Karpas-422 (cell line): ENCODE results near the gene HEATR5A. TPM values are rescaled to one million over a fixed set of nuclear protein-coding genes. Genes with fewer than 3 reads are reported as not detected.
"Not testable (repeated sequence)": the region's sequence is repeated elsewhere in the genome, so short reads cannot be mapped to it uniquely, and the experiment has no call there.

Experiments used
- DNase-seq: peaks from one replicate; pipeline ENCODE4 v3.0.0-alpha.2; 2015
- H2AFZ ChIP-seq: fragments of 200-600 bp; sonication (generic); 2 replicates; pipeline ENCODE4 v1.6.1; 2014; ENCODE audit warnings: antibody characterized with exemption, low read length, mixed read lengths
- H3K27ac ChIP-seq: fragments of 200-600 bp; sonication (generic); 2 replicates; pipeline ENCODE4 v1.5.1; 2014; ENCODE audit warnings: mild to moderate bottlenecking, low read length, moderate library complexity
- H3K27me3 ChIP-seq: fragments of 200-600 bp; sonication (generic); 2 replicates; pipeline ENCODE4 v1.6.1; 2014; ENCODE audit warnings: low read length, mixed read lengths
- H3K36me3 ChIP-seq: fragments of 200-600 bp; sonication (generic); 2 replicates; pipeline ENCODE4 v1.6.1; 2014; ENCODE audit warnings: low read length, mixed read lengths; ENCODE audit not compliant: insufficient read depth
- H3K4me1 ChIP-seq: fragments of 200-600 bp; sonication (generic); 2 replicates; pipeline ENCODE4 v1.6.1; 2014; ENCODE audit warnings: mild to moderate bottlenecking, low read length, mixed read lengths
- H3K4me2 ChIP-seq: fragments of 200-600 bp; sonication (generic); 2 replicates; pipeline ENCODE4 v1.6.1; 2014; ENCODE audit warnings: low read length, low read depth, mild to moderate bottlenecking; ENCODE audit not compliant: poor library complexity, severe bottlenecking
- H3K4me3 ChIP-seq: fragments of 200-600 bp; sonication (generic); 2 replicates; pipeline ENCODE4 v1.5.1; 2014; ENCODE audit warnings: mild to moderate bottlenecking, antibody characterized with exemption, low read length, mixed read lengths
- H3K79me2 ChIP-seq: fragments of 200-600 bp; sonication (generic); 2 replicates; pipeline ENCODE4 v1.6.1; 2014; ENCODE audit warnings: mild to moderate bottlenecking, low read length, mixed read lengths
- H3K9ac ChIP-seq: fragments of 200-600 bp; sonication (generic); 2 replicates; pipeline ENCODE4 v1.6.0; 2014; ENCODE audit warnings: low read length
- H3K9me2 ChIP-seq: fragments of 200-600 bp; sonication (generic), shearing (Covaris generic); replicated peaks from 2 replicates; pipeline ENCODE4 v1.6.0; 2014; ENCODE audit warnings: mild to moderate bottlenecking, low read length, moderate library complexity; ENCODE audit not compliant: insufficient read depth
- H3K9me3 ChIP-seq: fragments of 300-700, 200-600 bp; sonication (generic); 2 replicates; pipeline ENCODE4 v1.6.1; 2014; ENCODE audit warnings: low read length, mixed read lengths
- H4K20me1 ChIP-seq: fragments of 200-600 bp; sonication (generic); 2 replicates; pipeline ENCODE4 v1.6.1; 2014; ENCODE audit warnings: mild to moderate bottlenecking, antibody characterized with exemption, low read length, low read depth; ENCODE audit not compliant: insufficient read depth
- total RNA-seq: library from RNA; depleted of rRNA; stranded (reverse); fragments of >200 nt; shearing (Covaris generic); gene quantifications from 2 replicates; pipeline ENCODE4 v1.2.3, GENCODE V29; 2014; ENCODE audit warnings: low replicate concordance

The HEATR5A gene
- total RNA-seq, 1 experiment from 2014 or later, result 47.4 TPM

GRCh38 chr14:31323419-31323818, 96.9 kb downstream of the HEATR5A start:
- Histone ChIP-seq H2AFZ (no peak overlapping the region), H3K27ac (no peak overlapping the region), H3K9me3 (no peaks in the 10 kb centered on the region), H3K27me3 (no peaks in the 10 kb centered on the region), H3K4me1 (no peaks in the 10 kb centered on the region), H4K20me1 (no peaks in the 10 kb centered on the region), H3K79me2 (no peaks in the 10 kb centered on the region), H3K4me2 (no peak overlapping the region), H3K4me3 (no peak overlapping the region), H3K36me3 (no peaks in the 10 kb centered on the region), H3K9ac (no peak overlapping the region), H3K9me2 (no peaks in the 10 kb centered on the region)
- DNase-seq, result no peak

- Histone ChIP-seq H3K4me3 (no peak overlapping the region), H4K20me1 (no peaks in the 10 kb centered on the region), H2AFZ (no peak overlapping the region), H3K27me3 (no peaks in the 10 kb centered on the region), H3K9me3 (no peaks in the 10 kb centered on the region), H3K79me2 (no peaks in the 10 kb centered on the region), H3K9me2 (no peaks in the 10 kb centered on the region), H3K4me1 (no peaks in the 10 kb centered on the region), H3K36me3 (peaks cover 5% of the 10 kb centered on the region; the same call in 1 of the 2 replicates), H3K27ac (no peak overlapping the region), H3K9ac (no peak overlapping the region), H3K4me2 (no peak overlapping the region)
- no peak for DNase-seq
Observed at GRCh38 chr14:31320922-31321766, 99.2 kb downstream of the HEATR5A start.

GRCh38 chr14:31320216-31320615, 100.1 kb downstream of the HEATR5A start:
- Histone ChIP-seq H3K4me1 (no peaks in the 10 kb centered on the region), H2AFZ (no peak overlapping the region), H3K9me2 (no peaks in the 10 kb centered on the region), H3K9me3 (no peaks in the 10 kb centered on the region), H3K9ac (no peak overlapping the region), H3K27ac (no peak overlapping the region), H3K27me3 (no peaks in the 10 kb centered on the region), H3K36me3 (peaks cover 10% of the 10 kb centered on the region; the same call in 1 of the 2 replicates), H3K4me2 (no peak overlapping the region), H3K4me3 (no peak overlapping the region), H3K79me2 (no peaks in the 10 kb centered on the region), H4K20me1 (no peaks in the 10 kb centered on the region)
- DNase-seq, result no peak

GRCh38 chr14:31319701-31320100, 100.6 kb downstream of the HEATR5A start:
- Histone ChIP-seq H3K4me2 (no peak overlapping the region), H3K36me3 (peaks cover 14% of the 10 kb centered on the region; the same call in 1 of the 2 replicates), H2AFZ (no peak overlapping the region), H3K9ac (no peak overlapping the region), H3K9me3 (no peaks in the 10 kb centered on the region), H3K4me1 (no peaks in the 10 kb centered on the region), H3K79me2 (no peaks in the 10 kb centered on the region), H3K9me2 (no peaks in the 10 kb centered on the region), H4K20me1 (no peaks in the 10 kb centered on the region), H3K27ac (no peak overlapping the region), H3K27me3 (no peaks in the 10 kb centered on the region), H3K4me3 (no peak overlapping the region)
- DNase-seq, result no peak

GRCh38 chr14:31312934-31313333, 107.4 kb downstream of the HEATR5A start:
- H2AFZ ChIP-seq, result no peak overlapping the region

GRCh38 chr14:31312370-31312769, 108.0 kb downstream of the HEATR5A start:
- not testable (repeated sequence) for H3K9ac ChIP-seq, DNase-seq, H3K27me3 ChIP-seq, H2AFZ ChIP-seq, H3K4me2 ChIP-seq, H3K4me3 ChIP-seq, H3K4me1 ChIP-seq, H3K79me2 ChIP-seq, H3K9me2 ChIP-seq, H3K27ac ChIP-seq, H3K9me3 ChIP-seq, H4K20me1 ChIP-seq
- H3K36me3 ChIP-seq, result peaks cover 40% of the 10 kb centered on the region

More at GRCh38 chr14:31312934-31313333, 107.4 kb downstream of the HEATR5A start:
- no peaks in the 10 kb centered on the region for H3K9me2 ChIP-seq
- no peak overlapping the region for H3K27ac ChIP-seq
- H3K4me2 ChIP-seq, result no peak overlapping the region
- H3K9ac ChIP-seq, result no peak overlapping the region
- H3K36me3 ChIP-seq, result peaks cover 39% of the 10 kb centered on the region
- no peaks in the 10 kb centered on the region for H3K4me1 ChIP-seq
- no peaks in the 10 kb centered on the region for H4K20me1 ChIP-seq
- H3K79me2 ChIP-seq, result no peaks in the 10 kb centered on the region
- no peaks in the 10 kb centered on the region for H3K27me3 ChIP-seq
- no peak for DNase-seq
- no peak overlapping the region for H3K4me3 ChIP-seq
- H3K9me3 ChIP-seq, result no peaks in the 10 kb centered on the region

- Histone ChIP-seq H3K9me3 (no peaks in the 10 kb centered on the region), H3K27me3 (no peaks in the 10 kb centered on the region), H3K36me3 (peaks cover 33% of the 10 kb centered on the region), H3K9ac (no peak overlapping the region), H2AFZ (no peak overlapping the region), H3K4me2 (no peak overlapping the region), H3K4me1 (no peaks in the 10 kb centered on the region), H3K4me3 (no peak overlapping the region), H4K20me1 (no peaks in the 10 kb centered on the region), H3K27ac (no peak overlapping the region), H3K79me2 (no peaks in the 10 kb centered on the region), H3K9me2 (no peaks in the 10 kb centered on the region)
- DNase-seq, result no peak
Observed at GRCh38 chr14:31307618-31308017, 112.7 kb downstream of the HEATR5A start.

- Histone ChIP-seq H3K4me1 (no peaks in the 10 kb centered on the region), H2AFZ (no peak overlapping the region), H3K36me3 (peaks cover 33% of the 10 kb centered on the region; the same call in 1 of the 2 replicates), H3K9me2 (no peaks in the 10 kb centered on the region), H3K9ac (no peak overlapping the region), H4K20me1 (no peaks in the 10 kb centered on the region), H3K4me2 (no peak overlapping the region), H3K27me3 (no peaks in the 10 kb centered on the region), H3K27ac (no peak overlapping the region), H3K9me3 (no peaks in the 10 kb centered on the region), H3K79me2 (no peaks in the 10 kb centered on the region), H3K4me3 (no peak overlapping the region)
- no peak for DNase-seq
Observed at GRCh38 chr14:31307198-31307597, 113.2 kb downstream of the HEATR5A start.
